DOHH2 (cell line): ENCODE results near the gene LRRTM4.

Source experiments
- CTCF ChIP-seq: fragments of 200-600 bp; sonication (generic); IDR thresholded peaks from one replicate; pipeline ENCODE4 v1.5.1; 2014; ENCODE audit warnings: antibody characterized with exemption, mild to moderate bottlenecking, low read depth, low read length; ENCODE audit not compliant: poor library complexity, severe bottlenecking
- EZH2phosphoT487 ChIP-seq: fragments of 200-600 bp; sonication (generic); IDR thresholded peaks from 2 replicates; pipeline ENCODE4 v1.6.1; 2017; ENCODE audit warnings: borderline replicate concordance, mild to moderate bottlenecking, antibody characterized with exemption, low read length, moderate library complexity, mixed read lengths

GRCh38 chr2:77081597-77081996 is 440.6 kb downstream of the LRRTM4 start:
- TF ChIP-seq CTCF, result no peak
- TF ChIP-seq EZH2phosphoT487, result no peak
